Activated naive CD8-positive, alpha-beta T cell treated with anti-CD3 and anti-CD28 coated beads, Interleukin-2, amount 10 ng/mL, durations not matched to agents 7 days and 5 days (primary cell): ENCODE results near the gene KRTAP9-8. TPM values are rescaled to one million over a fixed set of nuclear protein-coding genes. Genes with fewer than 3 reads are reported as not detected.
"Not testable (repeated sequence)": the region's sequence is repeated elsewhere in the genome, so short reads cannot be mapped to it uniquely, and the experiment has no call there.

Source experiments
- ATAC-seq: fragments of 150-1000 bp; cut with Tn5 transposase; one replicate; pipeline ENCODE4 v1.10.0; 2021; ENCODE audit warnings: low read depth, moderate library complexity
- POLR2A ChIA-PET: fragments of 350-600 bp; sonication (Branson Sonifier 250); formaldehyde crosslinking; loops from one replicate; lab custom pipeline; 2021; ENCODE audit warnings: antibody characterized with exemption; lab: Charles Lee
- DNase-seq: peaks from one replicate; pipeline ENCODE4 v3.0.0; 2021
- H3K27ac Mint-ChIP-seq: one replicate; pipeline ENCODE4 v1.8.0; 2022; ENCODE audit warnings: mild to moderate bottlenecking, mixed read lengths
- H3K27me3 Mint-ChIP-seq: one replicate; pipeline ENCODE4 v1.8.0; 2022; ENCODE audit warnings: mild to moderate bottlenecking, moderate library complexity, mixed read lengths
- H3K36me3 Mint-ChIP-seq: one replicate; pipeline ENCODE4 v1.8.0; 2021; ENCODE audit warnings: mild to moderate bottlenecking, mixed read lengths
- H3K4me1 Mint-ChIP-seq: one replicate; pipeline ENCODE4 v1.8.0; 2021; ENCODE audit warnings: mixed read lengths
- H3K4me3 Mint-ChIP-seq: one replicate; pipeline ENCODE4 v1.8.0; 2022; ENCODE audit warnings: mild to moderate bottlenecking, moderate library complexity, mixed read lengths
- H3K9me3 Mint-ChIP-seq: one replicate; pipeline ENCODE4 v1.8.0; 2021; ENCODE audit warnings: mixed read lengths
- total RNA-seq, 2 experiments: library from RNA; stranded (reverse); gene quantifications; one replicate each; pipeline ENCODE4 v1.2.3, GENCODE V29; 2021

The KRTAP9-8 gene
- total RNA-seq, 2 experiments from 2014 or later, result not detected

DNA sequence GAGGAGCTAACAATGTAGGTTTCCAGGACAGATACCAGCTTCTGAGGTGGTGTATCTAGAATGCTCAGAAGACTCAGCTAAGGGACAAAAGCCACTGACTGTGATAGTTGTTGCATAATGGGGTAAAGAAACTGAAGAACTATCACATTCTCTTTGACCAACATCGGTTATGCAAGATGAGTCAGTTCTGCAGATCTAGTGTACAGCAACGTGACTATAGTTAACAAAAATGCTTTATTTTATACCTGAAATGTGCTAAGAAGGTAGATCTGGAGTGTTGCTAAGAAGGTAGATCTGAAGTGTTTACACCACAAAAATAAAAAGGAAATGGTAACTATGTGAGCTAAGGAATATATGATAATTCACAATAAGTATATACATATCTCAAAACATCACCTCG is 29.9 kb downstream of the KRTAP9-8 start:
- Mint-ChIP-seq H3K4me3 (no peak overlapping the region), H3K9me3 (no peaks in the 10 kb centered on the region), H3K4me1 (no peaks in the 10 kb centered on the region), H3K27ac (no peak overlapping the region), H3K27me3 (no peaks in the 10 kb centered on the region), H3K36me3 (no peaks in the 10 kb centered on the region)
- POLR2A ChIA-PET, result no interaction called here
- DNase-seq (no peak), ATAC-seq (no peak)

DNA sequence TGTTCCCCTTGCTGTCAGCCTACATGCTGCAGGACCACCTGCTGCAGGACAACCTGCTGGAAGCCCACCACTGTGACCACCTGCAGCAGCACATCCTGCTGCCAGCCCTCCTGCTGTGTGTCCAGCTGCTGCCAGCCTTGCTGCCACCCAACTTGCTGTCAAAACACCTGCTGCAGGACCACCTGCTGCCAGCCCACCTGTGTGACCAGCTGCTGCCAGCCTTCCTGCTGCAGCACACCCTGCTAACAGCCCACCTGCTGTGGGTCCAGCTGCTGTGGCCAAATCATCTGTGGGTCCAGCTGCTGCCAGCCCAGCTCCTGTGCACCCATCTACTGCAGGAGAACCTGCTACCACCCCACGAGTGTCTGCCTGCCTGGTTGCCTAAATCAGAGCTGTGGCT is 33.5 kb downstream of the KRTAP9-8 start:
- H3K27ac Mint-ChIP-seq, POLR2A ChIA-PET, H3K27me3 Mint-ChIP-seq, DNase-seq, H3K9me3 Mint-ChIP-seq, H3K4me3 Mint-ChIP-seq, ATAC-seq, H3K4me1 Mint-ChIP-seq, H3K36me3 Mint-ChIP-seq: not testable (repeated sequence)

DNA sequence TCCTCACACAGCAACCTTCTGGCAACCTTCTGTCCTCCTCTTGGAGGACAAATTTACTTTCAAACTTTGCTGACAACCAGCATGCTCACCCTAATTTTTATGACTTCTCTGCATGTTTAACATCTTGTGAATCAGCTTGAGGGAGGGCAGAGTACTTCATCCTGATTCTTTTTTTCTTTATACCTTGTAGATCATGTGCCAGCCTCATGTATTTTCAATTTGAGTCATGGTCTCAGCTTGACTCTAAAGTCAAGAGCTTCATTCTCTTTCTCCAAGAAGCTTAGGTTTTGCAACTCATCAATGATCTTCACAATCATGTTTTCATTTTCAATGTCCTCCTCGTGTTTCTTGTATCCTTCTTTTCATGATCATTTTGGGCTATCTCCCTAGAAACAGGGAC is 34.1 kb downstream of the KRTAP9-8 start:
- no peak overlapping the region for H3K4me3 Mint-ChIP-seq
- no peaks in the 10 kb centered on the region for H3K9me3 Mint-ChIP-seq
- DNase-seq (no peak), ATAC-seq (no peak)
- POLR2A ChIA-PET, result no interaction called here
- H3K27me3 Mint-ChIP-seq, result peaks cover 10% of the 10 kb centered on the region
- no peaks in the 10 kb centered on the region for H3K4me1 Mint-ChIP-seq
- no peak overlapping the region for H3K27ac Mint-ChIP-seq
- no peaks in the 10 kb centered on the region for H3K36me3 Mint-ChIP-seq

DNA sequence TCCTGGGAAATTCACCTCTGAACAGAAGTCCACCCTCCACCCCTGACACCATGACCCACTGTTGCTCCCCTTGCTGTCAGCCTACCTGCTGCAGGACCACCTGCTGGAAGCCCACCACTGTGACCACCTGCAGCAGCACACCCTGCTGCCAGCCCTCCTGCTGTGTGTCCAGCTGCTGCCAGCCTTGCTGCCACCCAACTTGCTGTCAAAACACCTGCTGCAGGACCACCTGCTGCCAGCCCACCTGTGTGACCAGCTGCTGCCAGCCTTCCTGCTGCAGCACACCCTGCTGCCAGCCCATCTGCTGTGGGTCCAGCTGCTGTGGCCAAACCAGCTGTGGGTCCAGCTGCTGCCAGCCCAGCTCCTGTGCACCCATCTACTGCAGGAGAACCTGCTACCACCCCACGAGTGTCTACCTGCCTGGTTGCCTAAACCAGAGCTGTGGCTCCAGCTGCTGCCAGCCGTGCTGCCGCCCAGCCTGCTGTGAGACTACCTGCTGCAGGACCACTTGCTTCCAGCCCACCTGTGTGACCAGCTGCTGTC is 37.9 kb downstream of the KRTAP9-8 start, which contains the start of gene KRTAP9-7:
TSS of gene KRTAP9-7 (plus strand) at position 51 of the 543 bp plus-strand sequence. CDS start at position 51, 0 bp downstream.
- POLR2A ChIA-PET, ATAC-seq, H3K27ac Mint-ChIP-seq, DNase-seq, H3K4me1 Mint-ChIP-seq, H3K27me3 Mint-ChIP-seq, H3K36me3 Mint-ChIP-seq, H3K9me3 Mint-ChIP-seq, H3K4me3 Mint-ChIP-seq: not testable (repeated sequence)

DNA sequence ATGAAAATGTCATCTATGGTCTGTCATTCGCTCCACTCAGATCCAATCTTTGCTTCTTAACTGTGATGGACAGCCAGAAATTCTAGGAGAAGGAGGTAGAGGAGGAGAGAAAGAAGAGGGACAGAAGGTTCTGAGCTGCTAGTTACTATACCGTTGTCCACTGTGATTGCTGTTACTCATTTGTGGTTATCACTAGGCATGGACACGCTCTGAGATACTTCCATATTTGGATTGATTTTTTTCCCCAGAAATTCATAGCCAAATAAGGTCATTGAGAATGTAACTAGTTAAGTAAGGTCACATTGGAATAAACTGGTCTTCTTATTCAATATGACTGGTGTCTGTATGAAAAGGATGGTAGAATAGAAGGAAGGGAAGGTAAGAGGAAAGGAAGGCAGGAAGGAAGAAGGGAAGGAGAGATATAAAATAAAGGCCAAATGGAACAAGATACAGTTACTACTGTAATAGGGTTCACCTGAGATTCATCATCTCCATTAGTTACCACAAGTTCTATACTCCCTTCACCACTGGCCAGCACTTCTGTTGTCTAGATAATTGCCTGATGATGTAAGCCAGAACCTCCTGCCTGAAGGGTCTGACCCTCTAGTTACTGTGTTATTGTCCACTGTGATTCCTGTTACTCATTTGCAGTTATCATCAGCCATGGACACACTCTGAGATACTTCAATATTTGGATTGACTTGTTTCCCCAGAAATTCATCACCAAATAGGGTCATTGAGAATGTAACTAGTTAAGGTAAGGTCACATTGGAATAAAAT is 40.6 kb downstream of the KRTAP9-8 start:
- ATAC-seq (no peak), DNase-seq (no peak)
- no peak overlapping the region for H3K4me3 Mint-ChIP-seq
- no peaks in the 10 kb centered on the region for H3K36me3 Mint-ChIP-seq
- H3K27ac Mint-ChIP-seq, result no peak overlapping the region
- H3K27me3 Mint-ChIP-seq, result peaks cover 13% of the 10 kb centered on the region
- H3K9me3 Mint-ChIP-seq, result peaks cover 4% of the 10 kb centered on the region
- no peaks in the 10 kb centered on the region for H3K4me1 Mint-ChIP-seq
- POLR2A ChIA-PET, result no interaction called here

DNA sequence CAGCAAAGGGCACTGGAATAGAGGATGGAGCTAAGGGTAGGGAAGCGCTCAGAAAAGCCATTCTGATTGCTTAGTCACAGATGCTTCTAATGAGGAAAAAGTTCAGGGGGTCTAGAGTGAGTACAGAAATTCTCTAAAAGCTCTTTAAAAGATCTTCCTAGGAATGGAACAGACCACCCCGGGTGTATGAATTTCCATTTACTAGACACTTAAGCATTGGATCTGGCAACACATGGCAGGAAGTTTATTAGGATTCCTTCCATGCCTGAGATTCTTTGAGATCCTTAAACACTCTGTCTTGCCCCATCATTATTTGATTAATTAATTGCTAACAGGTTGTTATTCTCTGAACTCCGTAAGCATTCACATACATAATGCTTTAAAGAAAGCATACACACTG is 46.2 kb downstream of the KRTAP9-8 start:
- Mint-ChIP-seq H3K36me3 (no peaks in the 10 kb centered on the region), H3K27ac (no peak overlapping the region), H3K4me1 (peaks cover 2% of the 10 kb centered on the region), H3K27me3 (peaks cover 4% of the 10 kb centered on the region), H3K9me3 (peaks cover 4% of the 10 kb centered on the region), H3K4me3 (no peak overlapping the region)
- POLR2A ChIA-PET, result no interaction called here
- no peak for DNase-seq
- ATAC-seq, result no peak

DNA sequence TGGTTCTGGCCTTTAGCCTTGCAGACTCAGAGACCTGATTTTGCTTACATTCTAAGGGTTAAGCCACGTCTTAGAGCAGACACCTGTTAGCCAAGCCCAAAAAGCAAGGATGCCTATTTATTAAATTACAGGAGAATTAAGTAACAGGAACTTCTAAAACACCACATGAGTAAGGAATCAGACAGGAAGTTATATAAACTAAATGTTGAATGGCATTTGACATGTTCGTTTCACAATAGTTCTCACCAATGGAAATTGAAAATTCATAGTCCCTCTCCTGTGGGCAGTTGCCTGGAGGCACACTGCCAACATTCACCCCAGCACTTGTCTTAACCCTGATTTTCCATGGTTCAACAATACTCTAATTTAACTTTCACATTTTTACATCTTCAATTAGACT is 46.7 kb downstream of the KRTAP9-8 start:
- DNase-seq (no peak), ATAC-seq (no peak)
- no peak overlapping the region for H3K4me3 Mint-ChIP-seq
- H3K4me1 Mint-ChIP-seq, result peaks cover 2% of the 10 kb centered on the region
- H3K36me3 Mint-ChIP-seq, result no peaks in the 10 kb centered on the region
- H3K27ac Mint-ChIP-seq, result no peak overlapping the region
- H3K27me3 Mint-ChIP-seq, result peaks cover 4% of the 10 kb centered on the region
- POLR2A ChIA-PET, result no interaction called here
- H3K9me3 Mint-ChIP-seq, result peaks cover 4% of the 10 kb centered on the region

DNA sequence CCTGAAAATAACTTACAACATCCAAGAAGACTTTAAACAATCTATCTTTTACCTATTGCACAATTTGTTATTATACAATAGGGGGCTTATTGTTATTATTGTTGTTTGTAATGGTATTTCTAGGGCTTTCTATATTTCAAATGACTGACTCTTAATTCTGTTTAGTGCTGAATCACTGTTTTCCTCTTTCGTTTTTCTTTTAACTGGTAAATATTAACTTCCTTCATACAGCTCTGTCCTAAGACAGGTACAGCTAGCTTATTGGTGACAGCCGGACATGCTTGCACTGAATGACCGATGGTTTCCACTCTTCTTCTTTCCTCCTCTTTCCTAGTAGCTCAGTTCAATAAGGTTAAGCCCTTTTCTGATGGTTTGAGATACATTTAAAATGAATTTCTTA is 49.3 kb downstream of the KRTAP9-8 start:
- H3K9me3 Mint-ChIP-seq, result no peaks in the 10 kb centered on the region
- ATAC-seq, result no peak
- POLR2A ChIA-PET, result no interaction called here
- H3K27me3 Mint-ChIP-seq, result peaks cover 4% of the 10 kb centered on the region
- peaks cover 2% of the 10 kb centered on the region for H3K4me1 Mint-ChIP-seq
- DNase-seq, result no peak
- H3K27ac Mint-ChIP-seq, result no peak overlapping the region
- no peaks in the 10 kb centered on the region for H3K36me3 Mint-ChIP-seq
- no peak overlapping the region for H3K4me3 Mint-ChIP-seq

Other genes with a start within 250 kb of the KRTAP9-8 start
- gene KRTAP3-3, start 243.8 kb upstream of the KRTAP9-8 start, total RNA-seq, result not detected
- gene KRTAP3-2, start 238.1 kb upstream of the KRTAP9-8 start, total RNA-seq, result not detected
- not detected for gene KRTAP3-1, start 228.9 kb upstream of the KRTAP9-8 start, total RNA-seq
- not detected for gene KRTAP1-5, start 210.8 kb upstream of the KRTAP9-8 start, total RNA-seq
- not detected for gene KRTAP1-4, start 207.8 kb upstream of the KRTAP9-8 start, total RNA-seq
- not detected for gene KRTAP1-3, start 203.1 kb upstream of the KRTAP9-8 start, total RNA-seq
- not detected for gene KRTAP1-1, start 196.5 kb upstream of the KRTAP9-8 start, total RNA-seq
- not detected for gene KRTAP2-1, start 190.7 kb upstream of the KRTAP9-8 start, total RNA-seq
- not detected for gene KRTAP2-2, start 182.8 kb upstream of the KRTAP9-8 start, total RNA-seq
- not detected for gene KRTAP2-3, start 177.9 kb upstream of the KRTAP9-8 start, total RNA-seq
- gene KRTAP2-4, start 172.1 kb upstream of the KRTAP9-8 start, total RNA-seq, result not detected
- gene KRTAP4-7, start 153.8 kb upstream of the KRTAP9-8 start, total RNA-seq, result not detected
- gene KRTAP4-8, start 139.9 kb upstream of the KRTAP9-8 start, total RNA-seq, result not detected
- gene KRTAP4-16, start 135.8 kb upstream of the KRTAP9-8 start, total RNA-seq, result not detected
- gene KRTAP4-9, start 132.6 kb upstream of the KRTAP9-8 start, total RNA-seq, result not detected
- not detected for gene KRTAP4-11, start 119.6 kb upstream of the KRTAP9-8 start, total RNA-seq
- gene KRTAP4-12, start 113.8 kb upstream of the KRTAP9-8 start, total RNA-seq, result not detected
- gene KRTAP4-6, start 97.5 kb upstream of the KRTAP9-8 start, total RNA-seq, result not detected
- not detected for gene KRTAP4-5, start 88.2 kb upstream of the KRTAP9-8 start, total RNA-seq
- not detected for gene KRTAP4-4, start 77.3 kb upstream of the KRTAP9-8 start, total RNA-seq
- not detected for gene KRTAP4-3, start 69.8 kb upstream of the KRTAP9-8 start, total RNA-seq
- gene KRTAP4-2, start 59.8 kb upstream of the KRTAP9-8 start, total RNA-seq, result not detected
- not detected for gene KRTAP4-1, start 53.1 kb upstream of the KRTAP9-8 start, total RNA-seq
- gene KRTAP9-1, start 48.1 kb upstream of the KRTAP9-8 start, total RNA-seq, result not detected
- not detected for gene KRTAP9-2, start 11.4 kb upstream of the KRTAP9-8 start, total RNA-seq
- not detected for gene KRTAP9-3, start 5.5 kb upstream of the KRTAP9-8 start, total RNA-seq
- gene KRTAP9-4, start 11.7 kb downstream of the KRTAP9-8 start, total RNA-seq, result not detected
- not detected for gene KRTAP9-9, start 17.4 kb downstream of the KRTAP9-8 start, total RNA-seq
- not detected for gene KRTAP9-6, start 27.4 kb downstream of the KRTAP9-8 start, total RNA-seq
- gene KRTAP9-7, start 37.7 kb downstream of the KRTAP9-8 start, total RNA-seq, result not detected
- not detected for gene KRTAP29-1, start 64.9 kb downstream of the KRTAP9-8 start, total RNA-seq
- not detected for gene KRTAP16-1, start 71.3 kb downstream of the KRTAP9-8 start, total RNA-seq
- not detected for gene KRTAP17-1, start 77.7 kb downstream of the KRTAP9-8 start, total RNA-seq
- not detected for gene KRT33A, start 112.8 kb downstream of the KRTAP9-8 start, total RNA-seq
- gene KRT33B, start 131.8 kb downstream of the KRTAP9-8 start, total RNA-seq, result not detected
- gene KRT34, start 144.3 kb downstream of the KRTAP9-8 start, total RNA-seq, result not detected
- not detected for gene KRT31, start 159.6 kb downstream of the KRTAP9-8 start, total RNA-seq
- gene KRT37, start 186.6 kb downstream of the KRTAP9-8 start, total RNA-seq, result not detected
- gene KRT38, start 203.0 kb downstream of the KRTAP9-8 start, total RNA-seq, result not detected
- gene KRT32, start 229.4 kb downstream of the KRTAP9-8 start, total RNA-seq, result not detected
- not detected for gene KRT35, start 243.2 kb downstream of the KRTAP9-8 start, total RNA-seq